K562 (cell line): ENCODE data around the gene DCAF11. TPM values are rescaled to one million over a fixed set of nuclear protein-coding genes. Genes with fewer than 3 reads are reported as not detected.
A peak's percentile ranks its signal among the peaks of the same experiment; 100 is the strongest.

ENCODE experiments used
- ATAC-seq: fragments of 200-7000 bp; cut with Tn5 transposase; 3 replicates; pipeline ENCODE4 v1.9.1; 2020; ENCODE audit warnings: moderate library complexity
- BruUV-seq: library from RNA; stranded (reverse); fragments of 400-500 nt; replicated peaks from 2 replicates; lab custom pipeline; 2021; lab: Mats Ljungman, UMichigan
- CTCF ChIA-PET: fragments of 300-600 bp; formaldehyde crosslinking; extraction: SDS; loops from one replicate; lab custom pipeline; 2021; ENCODE audit warnings: low intra/inter-chr PET ratio; lab: Yijun Ruan, JAX
- POLR2A ChIA-PET: fragments of 300-600, 350-650 bp; sonication (Branson Sonifier 250); formaldehyde crosslinking; extraction: SDS; loops from one replicate; lab custom pipeline; 2021; ENCODE audit warnings: antibody characterized with exemption, inconsistent platforms; lab: Yijun Ruan, JAX
- DNase-seq, 4 experiments: peaks; one replicate each; pipeline versions ENCODE4 v3.0.0 to v3.0.0-alpha.2; 2011 to 2018; ENCODE audit warnings: low spot score in 3 of 4, mixed read lengths in 3 of 4; ENCODE audit errors: extremely low read depth in 1 of 4
- FAIRE-seq: peaks from 2 replicates; lab custom pipeline; 2011; peaks lifted over from hg19 to GRCh38; lab: Jason Lieb, UNC
- H2AFZ ChIP-seq: 2 replicates; pipeline ENCODE4 v1.6.0; 2011; ENCODE audit warnings: low read depth, low read length, control low read depth, inconsistent platforms
- H3K27ac ChIP-seq: fragments of 200-600 bp; 3 replicates; pipeline ENCODE4 v1.8.0; 2011; ENCODE audit warnings: low read depth, mild to moderate bottlenecking, control low read depth, inconsistent platforms, low read length, moderate library complexity, mixed read lengths; ENCODE audit errors: extremely low read depth
- H3K27me3 ChIP-seq, 2 experiments: fragments of 300-600 bp in 1 of 2; 2 replicates in 1 of 2; 3 replicates in 1 of 2; pipeline versions ENCODE4 v1.6.0 to v1.8.0; 2011; ENCODE audit warnings: inconsistent platforms in 2 of 2, low read length in 2 of 2, mild to moderate bottlenecking in 1 of 2, mixed read lengths in 1 of 2, moderate library complexity in 1 of 2; ENCODE audit not compliant: control insufficient read depth in 2 of 2, insufficient read depth in 2 of 2
- H3K36me3 ChIP-seq: fragments of 300-600 bp; 3 replicates; pipeline ENCODE4 v1.8.0; 2011; ENCODE audit warnings: mild to moderate bottlenecking, low read length, inconsistent platforms; ENCODE audit not compliant: control insufficient read depth, insufficient read depth
- H3K4me1 ChIP-seq, 2 experiments: fragments of 200-600 bp in 1 of 2; replicated peaks in 1 of 2; 2 replicates in 1 of 2; 3 replicates in 1 of 2; pipeline versions ENCODE4 v1.5.1 to v1.8.0; 2011; ENCODE audit warnings: inconsistent platforms in 2 of 2, low read length in 2 of 2, mild to moderate bottlenecking in 1 of 2, mixed read lengths in 1 of 2, moderate library complexity in 1 of 2; ENCODE audit not compliant: control insufficient read depth in 2 of 2, insufficient read depth in 2 of 2
- H3K4me2 ChIP-seq: 2 replicates; pipeline ENCODE4 v1.6.1; 2011; ENCODE audit warnings: low read length, control low read depth, inconsistent platforms, mixed read lengths; ENCODE audit not compliant: insufficient read depth
- H3K4me3 ChIP-seq: fragments of 200-600 bp; sonication (generic), shearing (Covaris generic); 2 replicates; pipeline ENCODE4 v1.5.1; 2016; ENCODE audit warnings: control low read depth, inconsistent platforms
- H3K79me2 ChIP-seq: fragments of 200-600 bp; 3 replicates; pipeline ENCODE4 v1.8.0; 2011; ENCODE audit warnings: low read length, inconsistent platforms; ENCODE audit not compliant: control insufficient read depth, insufficient read depth
- H3K9ac ChIP-seq, 2 experiments: 2 replicates each; pipeline versions ENCODE4 v1.6.0 to v1.6.1; 2011; ENCODE audit warnings: low read depth in 2 of 2, low read length in 2 of 2, control low read depth in 1 of 2, inconsistent platforms in 1 of 2, mild to moderate bottlenecking in 1 of 2, mixed read lengths in 1 of 2; ENCODE audit not compliant: insufficient read depth in 1 of 2
- H3K9me1 ChIP-seq: one replicate; pipeline ENCODE4 v1.6.0; 2011; ENCODE audit warnings: inconsistent platforms, mild to moderate bottlenecking, low read length, moderate library complexity; ENCODE audit not compliant: control insufficient read depth, insufficient read depth
- H3K9me3 ChIP-seq: replicated peaks from 2 replicates; pipeline ENCODE4 v1.5.1; 2011; ENCODE audit warnings: low read depth, low read length, inconsistent platforms; ENCODE audit not compliant: control insufficient read depth, insufficient read depth
- H4K20me1 ChIP-seq: replicated peaks from 2 replicates; pipeline ENCODE4 v1.6.1; 2011; ENCODE audit warnings: low read length, inconsistent platforms, mixed read lengths; ENCODE audit not compliant: control insufficient read depth, insufficient read depth
- CXXC5 ChIP-seq: fragments of 250-450 bp; sonication (Bioruptor Pico); IDR thresholded peaks from 2 replicates; pipeline ENCODE4 v1.8.0; 2022; ENCODE audit warnings: inconsistent platforms, mild to moderate bottlenecking, moderate library complexity
- GABPB1 ChIP-seq: sonication (generic); formaldehyde crosslinking; IDR thresholded peaks from 2 replicates; pipeline ENCODE4 v1.8.0; 2022; ENCODE audit warnings: mild to moderate bottlenecking, missing genetic modification reagents
- MAFK ChIP-seq: IDR thresholded peaks from 2 replicates; pipeline ENCODE4 v1.6.1; 2011; ENCODE audit warnings: low read length, improper control_type of control experiment
- POLR2H ChIP-seq: IDR thresholded peaks from 2 replicates; pipeline ENCODE4 v1.6.1; 2016; ENCODE audit warnings: missing genetic modification characterization, low read depth, mild to moderate bottlenecking, control low read depth, missing compliant biosample characterization, moderate library complexity
- SMAD4 ChIP-seq: fragments of 250-450 bp; sonication (Bioruptor Pico); conservative IDR thresholded peaks from 2 replicates; pipeline ENCODE4 v1.8.0; 2021; ENCODE audit warnings: inconsistent platforms, mild to moderate bottlenecking, moderate library complexity
- ZNF175 ChIP-seq: fragments of 200-800 bp; sonication (Bioruptor generic); IDR thresholded peaks from 2 replicates; pipeline ENCODE4 v1.6.1; 2016; ENCODE audit warnings: low read depth, mild to moderate bottlenecking, missing genetic modification characterization, missing compliant biosample characterization
- ZNF24 ChIP-seq: fragments of 450-650 bp; IDR thresholded peaks from 2 replicates; pipeline ENCODE4 v1.6.1; 2016
- ZNF584 ChIP-seq: fragments of 200-800 bp; sonication (Bioruptor generic); IDR thresholded peaks from 2 replicates; pipeline ENCODE4 v1.6.1; 2016; ENCODE audit warnings: low read depth, mild to moderate bottlenecking, missing genetic modification characterization, missing compliant biosample characterization
- WGBS: fragments of 100-300 bp; shearing (Covaris generic); methylation state at CpG from one replicate; pipeline ENCODE4 v1.1.6; 2016; ENCODE audit warnings: low coverage, mixed read lengths; ENCODE audit not compliant: insufficient coverage; ENCODE audit errors: missing lambda C conversion rate; 5-methylcytosine and 5-hydroxymethylcytosine counted together
- in situ Hi-C: fragments of 300-500 bp; cut with MboI; formaldehyde crosslinking; loops from 4 replicates; pipeline ENCODE4 v1.15.0; 2018; ENCODE audit warnings: inconsistent platforms, mixed read lengths
- intact Hi-C: fragments of 100-400 bp; cut with micrococcal nuclease; formaldehyde crosslinking; loops from 2 replicates; pipeline ENCODE4 v1.14.2; 2022
- polyA plus RNA-seq, 8 experiments: library from polyadenylated mRNA; depleted of rRNA in 4 of 8; stranded (reverse) in 5 of 8; unstranded in 3 of 8; fragments of >200 nt; fragmentation: Nextera tagmentation in 2 of 8; fragmentation: Illumina TruSeq in 1 of 8; extraction: Ambion mirVana in 2 of 8; extraction: Trizol in 1 of 8; gene quantifications; 2 replicates each; pipeline versions ENCODE4 v1.2.1 to v1.2.3, GENCODE V29; 2011 to 2014; ENCODE audit warnings: inconsistent platforms in 1 of 8, missing spikeins in 1 of 8
- total RNA-seq, 7 experiments: library from RNA; depleted of rRNA in 6 of 7; stranded (reverse); fragments of >200 nt in 6 of 7; fragmentation: Illumina TruSeq in 2 of 7; extraction: Trizol in 2 of 7; gene quantifications; 2 replicates each; pipeline versions ENCODE4 v1.2.1 to v1.2.3, GENCODE V29; 2011 to 2021; ENCODE audit warnings: low replicate concordance in 1 of 7
- TF ChIP-seq, protein P1 (sequence below), 2 experiments: fragments of 450-650 bp in 1 of 2; sonication (generic) in 1 of 2; formaldehyde crosslinking; conservative IDR thresholded peaks; 2 replicates each; pipeline versions ENCODE4 v1.4.0 to v1.8.1; 2020 to 2022; ENCODE audit warnings: mild to moderate bottlenecking in 1 of 2, missing genetic modification reagents in 1 of 2
- TF ChIP-seq, protein P2 (sequence below), 2 experiments: fragments of 450-650 bp in 1 of 2; sonication (generic) in 1 of 2; formaldehyde crosslinking in 1 of 2; IDR thresholded peaks in 1 of 2; conservative IDR thresholded peaks in 1 of 2; 2 replicates each; pipeline versions ENCODE4 v1.6.1 to v1.8.1; 2016 to 2023; ENCODE audit warnings: mild to moderate bottlenecking in 2 of 2, moderate library complexity in 2 of 2, inconsistent platforms in 1 of 2, missing genetic modification reagents in 1 of 2
- TF ChIP-seq, protein P3 (sequence below): fragments of 450-650 bp; formaldehyde crosslinking; IDR thresholded peaks from 2 replicates; pipeline ENCODE4 v1.4.0; 2022; ENCODE audit warnings: mild to moderate bottlenecking, moderate library complexity
- TF ChIP-seq, protein P4 (sequence below): fragments of 250-450 bp; sonication (Bioruptor Pico); IDR thresholded peaks from 2 replicates; pipeline ENCODE4 v1.5.1; 2021; ENCODE audit warnings: mild to moderate bottlenecking
- TF ChIP-seq, protein P5 (sequence below): fragments of 450-650 bp; IDR thresholded peaks from one replicate; pipeline ENCODE4 v1.6.1; 2018; ENCODE audit warnings: mild to moderate bottlenecking, moderate library complexity; ENCODE audit not compliant: partially characterized antibody

Gene DCAF11
- total and polyA plus RNA-seq, 9 of the 15 experiments (the other 6 are each of a cell fraction or from before 2014, with no cell fraction given): 8.5 to 46.2 (median 36.4) TPM

DNA sequence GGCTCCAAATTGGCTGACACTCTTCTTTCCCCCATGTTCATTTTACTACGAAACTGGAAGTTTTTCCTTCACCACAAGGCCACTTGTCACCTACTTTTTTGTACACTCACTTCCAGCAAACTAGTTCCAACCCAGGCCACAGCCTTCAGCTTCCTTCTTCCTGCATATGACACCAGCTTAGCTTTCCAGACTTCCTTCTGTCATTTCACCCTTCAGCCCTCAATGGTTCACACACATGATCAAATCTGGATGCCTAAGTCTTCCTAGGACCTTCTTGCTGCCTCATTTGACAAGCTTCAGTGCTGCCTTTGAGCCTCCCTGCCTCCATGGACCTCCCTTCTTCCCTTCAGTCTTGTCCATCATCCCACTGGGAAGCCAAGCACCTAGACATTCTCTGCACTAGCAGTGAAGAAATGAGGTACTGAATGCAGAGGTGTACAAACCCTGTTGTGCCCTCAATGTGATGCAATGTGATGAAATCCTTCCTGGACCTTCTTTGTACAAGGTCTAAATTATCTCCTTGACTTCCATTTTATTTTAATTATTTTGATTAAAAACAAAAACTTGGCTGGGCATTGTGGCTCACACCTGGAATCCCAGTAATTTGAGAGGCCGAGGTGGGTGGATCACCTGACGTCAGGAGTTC lies 53.0 kb downstream of the DCAF11 start:
- no TSS peak for BruUV-seq
- Histone ChIP-seq H4K20me1 (no peaks in the 10 kb centered on the region), H3K4me2 (no peak overlapping the region), H3K27me3 (no peaks in the 10 kb centered on the region), H2AFZ (no peak overlapping the region), H3K9me3 (no peaks in the 10 kb centered on the region), H3K4me3 (no peak overlapping the region), H3K27ac (peak overlapping the region; percentile 26; the same call in 1 of the 3 replicates), H3K79me2 (no peaks in the 10 kb centered on the region), H3K9ac (no peak overlapping the region), H3K36me3 (peaks cover 36% of the 10 kb centered on the region; the same call in 2 of the 3 replicates), H3K9me1 (no peaks in the 10 kb centered on the region), H3K4me1 (no peaks in the 10 kb centered on the region; a peak in 1 of 5 replicates)
- no peak for DNase-seq
- ChIA-PET POLR2A (interaction anchor here (0.6 kb wide), 1 partner anchor 221 kb away, joined by 3 read pairs; no protein-coding TSS in a partner anchor), CTCF (no interaction called here)
- WGBS: 65% methylated on average over 2 of the region's 3 CpGs
- intact Hi-C loops: no loop called here
- no peak for FAIRE-seq
- in situ Hi-C loops: no loop called here
- ATAC-seq: peak; percentile 46; the same call in 2 of the 3 replicates
- TF ChIP-seq, protein P1, sequence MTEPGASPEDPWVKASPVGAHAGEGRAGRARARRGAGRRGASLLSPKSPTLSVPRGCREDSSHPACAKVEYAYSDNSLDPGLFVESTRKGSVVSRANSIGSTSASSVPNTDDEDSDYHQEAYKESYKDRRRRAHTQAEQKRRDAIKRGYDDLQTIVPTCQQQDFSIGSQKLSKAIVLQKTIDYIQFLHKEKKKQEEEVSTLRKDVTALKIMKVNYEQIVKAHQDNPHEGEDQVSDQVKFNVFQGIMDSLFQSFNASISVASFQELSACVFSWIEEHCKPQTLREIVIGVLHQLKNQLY (CRISPR knock-in tag; conservative IDR thresholded peaks at IDR 0.05): no peak
- TF ChIP-seq MAFK (no peak), ZNF24 (peak; percentile 62; the same call in 1 of the 2 replicates), POLR2H (tag) (0 out of 2 replicates have a peak, but pooled peaks have one; percentile 28), CXXC5 (CRISPR knock-in tag) (no peak; the same call in 1 of the 2 replicates), SMAD4 (CRISPR knock-in tag) (peak; percentile 60), ZNF175 (CRISPR knock-in tag) (peak; percentile 37; the same call in 1 of the 2 replicates), GABPB1 (no peak), ZNF584 (CRISPR knock-in tag) (peak; percentile 72; the same call in 1 of the 2 replicates)
- TF ChIP-seq, protein P2, sequence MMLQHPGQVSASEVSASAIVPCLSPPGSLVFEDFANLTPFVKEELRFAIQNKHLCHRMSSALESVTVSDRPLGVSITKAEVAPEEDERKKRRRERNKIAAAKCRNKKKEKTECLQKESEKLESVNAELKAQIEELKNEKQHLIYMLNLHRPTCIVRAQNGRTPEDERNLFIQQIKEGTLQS (IDR thresholded peaks at IDR 0.05): peak; percentile 53; the same call in 1 of the 2 replicates
- TF ChIP-seq, protein P2 (CRISPR knock-in tag; conservative IDR thresholded peaks at IDR 0.05): no peak
- TF ChIP-seq, protein P3, sequence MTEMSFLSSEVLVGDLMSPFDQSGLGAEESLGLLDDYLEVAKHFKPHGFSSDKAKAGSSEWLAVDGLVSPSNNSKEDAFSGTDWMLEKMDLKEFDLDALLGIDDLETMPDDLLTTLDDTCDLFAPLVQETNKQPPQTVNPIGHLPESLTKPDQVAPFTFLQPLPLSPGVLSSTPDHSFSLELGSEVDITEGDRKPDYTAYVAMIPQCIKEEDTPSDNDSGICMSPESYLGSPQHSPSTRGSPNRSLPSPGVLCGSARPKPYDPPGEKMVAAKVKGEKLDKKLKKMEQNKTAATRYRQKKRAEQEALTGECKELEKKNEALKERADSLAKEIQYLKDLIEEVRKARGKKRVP: 0 out of 2 replicates have a peak, but pooled peaks have one; percentile 67
- TF ChIP-seq, protein P4, sequence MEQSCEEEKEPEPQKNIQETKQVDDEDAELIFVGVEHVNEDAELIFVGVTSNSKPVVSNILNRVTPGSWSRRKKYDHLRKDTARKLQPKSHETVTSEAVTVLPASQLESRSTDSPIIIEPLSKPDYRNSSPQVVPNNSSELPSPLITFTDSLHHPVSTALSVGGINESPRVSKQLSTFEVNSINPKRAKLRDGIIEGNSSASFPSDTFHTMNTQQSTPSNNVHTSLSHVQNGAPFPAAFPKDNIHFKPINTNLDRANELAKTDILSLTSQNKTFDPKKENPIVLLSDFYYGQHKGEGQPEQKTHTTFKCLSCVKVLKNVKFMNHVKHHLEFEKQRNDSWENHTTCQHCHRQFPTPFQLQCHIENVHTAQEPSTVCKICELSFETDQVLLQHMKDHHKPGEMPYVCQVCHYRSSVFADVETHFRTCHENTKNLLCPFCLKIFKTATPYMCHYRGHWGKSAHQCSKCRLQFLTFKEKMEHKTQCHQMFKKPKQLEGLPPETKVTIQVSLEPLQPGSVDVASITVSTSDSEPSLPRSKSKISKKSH (CRISPR knock-in tag): no peak
- TF ChIP-seq, protein P5, sequence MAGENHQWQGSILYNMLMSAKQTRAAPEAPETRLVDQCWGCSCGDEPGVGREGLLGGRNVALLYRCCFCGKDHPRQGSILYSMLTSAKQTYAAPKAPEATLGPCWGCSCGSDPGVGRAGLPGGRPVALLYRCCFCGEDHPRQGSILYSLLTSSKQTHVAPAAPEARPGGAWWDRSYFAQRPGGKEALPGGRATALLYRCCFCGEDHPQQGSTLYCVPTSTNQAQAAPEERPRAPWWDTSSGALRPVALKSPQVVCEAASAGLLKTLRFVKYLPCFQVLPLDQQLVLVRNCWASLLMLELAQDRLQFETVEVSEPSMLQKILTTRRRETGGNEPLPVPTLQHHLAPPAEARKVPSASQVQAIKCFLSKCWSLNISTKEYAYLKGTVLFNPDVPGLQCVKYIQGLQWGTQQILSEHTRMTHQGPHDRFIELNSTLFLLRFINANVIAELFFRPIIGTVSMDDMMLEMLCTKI: no peak
